Panc1 (cell line): ENCODE results near the gene TXLNA. TPM values are rescaled to one million over a fixed set of nuclear protein-coding genes. Genes with fewer than 3 reads are reported as not detected.
"Not testable (repeated sequence)": the region's sequence is repeated elsewhere in the genome, so short reads cannot be mapped to it uniquely, and the experiment has no call there.

Experiments
- ATAC-seq: fragments of 200-7000 bp; cut with Tn5 transposase; 2 replicates; pipeline ENCODE4 v1.9.1; 2020; ENCODE audit warnings: mild to moderate bottlenecking, moderate library complexity
- BruUV-seq: library from RNA; stranded (reverse); fragments of 400-500 nt; replicated peaks from 2 replicates; lab custom pipeline; 2021; lab: Mats Ljungman, UMichigan
- CTCF ChIA-PET: fragments of 300-600 bp; sonication (Branson Sonifier 250); formaldehyde crosslinking; loops from one replicate; lab custom pipeline; 2022; ENCODE audit warnings: antibody characterized with exemption; lab: Charles Lee
- POLR2A ChIA-PET: fragments of 300-600 bp; sonication (Branson Sonifier 250); formaldehyde crosslinking; loops from one replicate; lab custom pipeline; 2022; ENCODE audit warnings: antibody characterized with exemption; lab: Charles Lee
- DNase-seq: peaks from one replicate; pipeline ENCODE4 v3.0.0-alpha.2; 2010; ENCODE audit warnings: low read depth, low spot score
- H3K27ac ChIP-seq: 2 replicates; pipeline ENCODE4 v1.5.1; 2011; ENCODE audit warnings: mild to moderate bottlenecking, low read length, inconsistent platforms
- H3K27me3 ChIP-seq: fragments of 200-500 bp; sonication (Bioruptor generic); 2 replicates; pipeline ENCODE4 v1.6.0; 2014; ENCODE audit warnings: low read length, inconsistent platforms; ENCODE audit not compliant: control insufficient read depth, insufficient read depth
- H3K36me3 ChIP-seq: fragments of 200-500 bp; sonication (Bioruptor generic); 2 replicates; pipeline ENCODE4 v1.5.1; 2014; ENCODE audit warnings: inconsistent platforms, mild to moderate bottlenecking, low read length, moderate library complexity; ENCODE audit not compliant: control insufficient read depth, insufficient read depth
- H3K4me1 ChIP-seq: 2 replicates; pipeline ENCODE4 v1.5.1; 2011; ENCODE audit warnings: inconsistent platforms, mild to moderate bottlenecking, low read length, moderate library complexity; ENCODE audit not compliant: control insufficient read depth, insufficient read depth
- H3K4me3 ChIP-seq, 2 experiments: 2 replicates each; pipeline ENCODE4 v1.5.1; 2011 to 2012; ENCODE audit warnings: low read depth in 2 of 2, low read length in 2 of 2, mild to moderate bottlenecking in 2 of 2, inconsistent platforms in 1 of 2, moderate library complexity in 1 of 2
- H3K9me3 ChIP-seq: fragments of 200-500 bp; sonication (Bioruptor generic); 2 replicates; pipeline ENCODE4 v1.5.1; 2014; ENCODE audit warnings: low read depth, mild to moderate bottlenecking, inconsistent platforms, low read length, moderate library complexity; ENCODE audit not compliant: control insufficient read depth, insufficient read depth
- POLR2AphosphoS5 ChIP-seq: IDR thresholded peaks from 2 replicates; pipeline ENCODE4 v1.6.1; 2012; ENCODE audit warnings: mild to moderate bottlenecking, low read depth, low read length, moderate library complexity
- SIN3A ChIP-seq: IDR thresholded peaks from 2 replicates; pipeline ENCODE4 v1.6.1; 2012; ENCODE audit warnings: low read depth, mild to moderate bottlenecking, low read length, moderate library complexity, borderline replicate concordance; ENCODE audit not compliant: insufficient read depth
- TCF7L2 ChIP-seq: IDR thresholded peaks from 2 replicates; pipeline ENCODE4 v1.6.1; 2011; ENCODE audit warnings: mild to moderate bottlenecking, low read depth, low read length, inconsistent platforms
- in situ Hi-C: cut with HindIII; loops from 2 replicates; pipeline ENCODE4 v1.10.0; 2016; ENCODE audit warnings: low sequenced_read_pairs, low pct_unique_long_range_greater_than_20kb
- intact Hi-C: fragments of 100-400 bp; cut with micrococcal nuclease; formaldehyde crosslinking; loops from one replicate; pipeline ENCODE4 v1.10.0; 2022; ENCODE audit not compliant: unreplicated experiment
- total RNA-seq: library from RNA; stranded (reverse); gene quantifications from one replicate; pipeline ENCODE4 v1.2.1, GENCODE V29; 2021; ENCODE audit not compliant: unreplicated experiment
- TF ChIP-seq, protein P1 (sequence below), 2 experiments: IDR thresholded peaks; 2 replicates each; pipeline ENCODE4 v1.6.1; 2011 to 2012; ENCODE audit warnings: low read depth in 2 of 2, control low read depth in 1 of 2, low read length in 1 of 2, mild to moderate bottlenecking in 1 of 2, moderate library complexity in 1 of 2; ENCODE audit not compliant: insufficient read depth in 1 of 2
- TF ChIP-seq, protein P2 (sequence below): fragments of 450-650 bp; IDR thresholded peaks from 2 replicates; pipeline ENCODE4 v1.5.1; 2017; ENCODE audit warnings: mild to moderate bottlenecking

TXLNA gene
- total RNA-seq, 1 experiment from 2014 or later: 115 TPM

DNA sequence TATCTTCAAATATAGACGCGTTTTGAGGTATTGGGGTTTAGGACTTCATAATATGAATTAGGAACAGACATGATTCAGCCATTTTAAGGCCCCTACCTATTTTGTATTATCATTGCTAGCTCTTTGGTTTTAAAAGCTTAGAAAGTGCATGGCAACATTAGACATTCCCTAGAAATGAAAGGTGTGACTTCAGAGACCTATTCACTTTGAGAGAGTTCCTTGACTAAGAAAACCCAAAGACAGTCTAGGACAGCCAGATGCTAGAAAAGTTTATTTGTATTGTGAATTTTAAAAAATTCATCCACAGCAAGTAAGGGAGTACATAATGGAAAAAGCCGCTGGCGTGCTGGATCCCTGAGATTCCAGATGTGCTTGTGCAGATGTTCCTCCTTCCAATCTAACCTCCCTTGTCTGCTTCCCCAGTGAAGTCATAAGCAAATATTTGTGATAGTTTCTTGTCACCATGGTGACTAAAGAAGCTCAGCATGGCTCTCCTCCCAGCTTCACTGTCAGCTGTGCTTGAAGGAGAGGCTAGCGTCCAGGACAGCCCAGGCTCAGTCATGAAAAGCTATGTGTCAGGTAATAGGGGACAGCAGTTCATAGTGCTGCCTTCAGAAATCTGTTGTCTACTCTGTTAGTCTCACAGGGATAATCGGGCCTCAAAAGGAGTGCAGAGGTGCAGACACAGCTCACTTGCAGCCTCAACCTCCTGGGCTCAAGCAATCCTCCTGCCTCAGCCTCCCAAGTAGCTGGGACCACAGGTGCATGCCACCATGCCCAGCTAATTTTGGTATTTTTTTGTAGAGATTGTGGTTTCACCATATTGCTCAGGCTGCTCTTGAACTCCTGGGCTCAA is 36.8 kb upstream of the TXLNA start:
- peaks cover 53% of the 10 kb centered on the region for H3K4me1 ChIP-seq
- no peaks in the 10 kb centered on the region for H3K9me3 ChIP-seq
- ChIA-PET POLR2A (interaction anchor here (0.5 to 0.6 kb wide), 2 partner anchors 35 to 81 kb away, joined by 6 to 8 read pairs; partner anchors contain the start of gene KPNA6), CTCF (interaction anchor here (0.6 kb wide), 1 partner anchor 148 kb away, joined by 7 read pairs; no protein-coding TSS in a partner anchor)
- H3K36me3 ChIP-seq: no peaks in the 10 kb centered on the region
- peak; percentile 75 for ATAC-seq
- in situ Hi-C loops (no loop called here), intact Hi-C loops (no loop called here)
- no peaks in the 10 kb centered on the region for H3K27me3 ChIP-seq
- TF ChIP-seq SIN3A: no peak
- no peak for TF ChIP-seq TCF7L2
- TF ChIP-seq, protein P1, sequence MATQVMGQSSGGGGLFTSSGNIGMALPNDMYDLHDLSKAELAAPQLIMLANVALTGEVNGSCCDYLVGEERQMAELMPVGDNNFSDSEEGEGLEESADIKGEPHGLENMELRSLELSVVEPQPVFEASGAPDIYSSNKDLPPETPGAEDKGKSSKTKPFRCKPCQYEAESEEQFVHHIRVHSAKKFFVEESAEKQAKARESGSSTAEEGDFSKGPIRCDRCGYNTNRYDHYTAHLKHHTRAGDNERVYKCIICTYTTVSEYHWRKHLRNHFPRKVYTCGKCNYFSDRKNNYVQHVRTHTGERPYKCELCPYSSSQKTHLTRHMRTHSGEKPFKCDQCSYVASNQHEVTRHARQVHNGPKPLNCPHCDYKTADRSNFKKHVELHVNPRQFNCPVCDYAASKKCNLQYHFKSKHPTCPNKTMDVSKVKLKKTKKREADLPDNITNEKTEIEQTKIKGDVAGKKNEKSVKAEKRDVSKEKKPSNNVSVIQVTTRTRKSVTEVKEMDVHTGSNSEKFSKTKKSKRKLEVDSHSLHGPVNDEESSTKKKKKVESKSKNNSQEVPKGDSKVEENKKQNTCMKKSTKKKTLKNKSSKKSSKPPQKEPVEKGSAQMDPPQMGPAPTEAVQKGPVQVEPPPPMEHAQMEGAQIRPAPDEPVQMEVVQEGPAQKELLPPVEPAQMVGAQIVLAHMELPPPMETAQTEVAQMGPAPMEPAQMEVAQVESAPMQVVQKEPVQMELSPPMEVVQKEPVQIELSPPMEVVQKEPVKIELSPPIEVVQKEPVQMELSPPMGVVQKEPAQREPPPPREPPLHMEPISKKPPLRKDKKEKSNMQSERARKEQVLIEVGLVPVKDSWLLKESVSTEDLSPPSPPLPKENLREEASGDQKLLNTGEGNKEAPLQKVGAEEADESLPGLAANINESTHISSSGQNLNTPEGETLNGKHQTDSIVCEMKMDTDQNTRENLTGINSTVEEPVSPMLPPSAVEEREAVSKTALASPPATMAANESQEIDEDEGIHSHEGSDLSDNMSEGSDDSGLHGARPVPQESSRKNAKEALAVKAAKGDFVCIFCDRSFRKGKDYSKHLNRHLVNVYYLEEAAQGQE (IDR thresholded peaks at IDR 0.05; ENCODE audit: insufficient read depth in 1 of 2, low read depth in 2 of 2, low read length in 1 of 2): no peak
- TF ChIP-seq POLR2AphosphoS5: no peak
- TF ChIP-seq, protein P2, sequence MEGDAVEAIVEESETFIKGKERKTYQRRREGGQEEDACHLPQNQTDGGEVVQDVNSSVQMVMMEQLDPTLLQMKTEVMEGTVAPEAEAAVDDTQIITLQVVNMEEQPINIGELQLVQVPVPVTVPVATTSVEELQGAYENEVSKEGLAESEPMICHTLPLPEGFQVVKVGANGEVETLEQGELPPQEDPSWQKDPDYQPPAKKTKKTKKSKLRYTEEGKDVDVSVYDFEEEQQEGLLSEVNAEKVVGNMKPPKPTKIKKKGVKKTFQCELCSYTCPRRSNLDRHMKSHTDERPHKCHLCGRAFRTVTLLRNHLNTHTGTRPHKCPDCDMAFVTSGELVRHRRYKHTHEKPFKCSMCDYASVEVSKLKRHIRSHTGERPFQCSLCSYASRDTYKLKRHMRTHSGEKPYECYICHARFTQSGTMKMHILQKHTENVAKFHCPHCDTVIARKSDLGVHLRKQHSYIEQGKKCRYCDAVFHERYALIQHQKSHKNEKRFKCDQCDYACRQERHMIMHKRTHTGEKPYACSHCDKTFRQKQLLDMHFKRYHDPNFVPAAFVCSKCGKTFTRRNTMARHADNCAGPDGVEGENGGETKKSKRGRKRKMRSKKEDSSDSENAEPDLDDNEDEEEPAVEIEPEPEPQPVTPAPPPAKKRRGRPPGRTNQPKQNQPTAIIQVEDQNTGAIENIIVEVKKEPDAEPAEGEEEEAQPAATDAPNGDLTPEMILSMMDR: no peak
- no peak overlapping the region for H3K4me3 ChIP-seq
- H3K27ac ChIP-seq: peak overlapping the region; percentile 49
- peak; percentile 28 for DNase-seq
- BruUV-seq: no TSS peak

DNA sequence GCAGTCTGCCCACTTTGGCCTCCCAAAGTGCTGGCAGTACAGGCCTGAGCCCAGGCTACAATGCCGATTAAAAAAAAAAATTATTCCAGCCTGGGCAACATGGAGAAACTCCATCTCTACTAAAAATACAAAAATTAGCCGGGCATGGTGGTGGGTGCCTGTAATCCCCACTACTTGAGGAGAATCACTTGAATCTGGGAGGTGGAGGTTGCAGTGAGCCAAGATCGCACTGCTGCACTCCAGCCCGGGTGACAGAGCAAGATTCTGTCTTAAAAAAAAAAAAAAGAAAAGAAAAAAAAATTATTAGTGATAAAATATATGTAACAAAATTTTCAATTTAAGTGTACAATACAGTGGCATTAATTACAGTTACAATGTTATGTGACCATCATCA is 36.2 kb upstream of the TXLNA start:
- ATAC-seq, H3K9me3 ChIP-seq, CTCF ChIA-PET, DNase-seq, intact Hi-C loops, in situ Hi-C loops, H3K36me3 ChIP-seq, H3K27me3 ChIP-seq, H3K4me3 ChIP-seq, BruUV-seq: not testable (repeated sequence)
- Histone ChIP-seq H3K27ac (peak overlapping the region; percentile 49; the same call in 1 of the 2 replicates), H3K4me1 (peaks cover 53% of the 10 kb centered on the region)
- POLR2A ChIA-PET: interaction anchor here (0.5 kb wide), 1 partner anchor 36 kb away, joined by 6 read pairs; the partner anchor contains the start of gene KPNA6

DNA sequence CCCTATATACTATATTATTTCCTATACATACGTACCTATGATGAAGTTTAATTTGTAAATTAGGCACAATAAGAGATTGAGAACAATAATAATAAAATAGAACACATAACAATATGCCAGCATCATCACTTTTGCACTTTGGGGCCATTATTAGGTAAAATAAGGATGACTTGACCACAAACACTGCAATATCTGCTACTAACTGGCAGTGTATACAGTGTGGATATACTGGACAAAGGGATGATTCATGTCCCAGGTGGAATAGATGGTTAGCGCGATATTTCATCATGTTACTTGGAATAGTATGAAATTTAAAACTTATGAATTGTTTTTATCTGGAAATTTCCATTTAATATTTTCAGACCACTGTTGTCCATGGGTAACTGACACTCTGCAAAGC is 35.4 kb upstream of the TXLNA start:
- BruUV-seq: no TSS peak
- in situ Hi-C loops (no loop called here), intact Hi-C loops (no loop called here)
- Histone ChIP-seq H3K27me3 (no peaks in the 10 kb centered on the region), H3K9me3 (no peaks in the 10 kb centered on the region), H3K27ac (no peak overlapping the region), H3K36me3 (no peaks in the 10 kb centered on the region), H3K4me3 (no peak overlapping the region), H3K4me1 (peaks cover 46% of the 10 kb centered on the region)
- no peak for DNase-seq
- ChIA-PET CTCF (no interaction called here), POLR2A (no interaction called here)
- no peak for TF ChIP-seq SIN3A
- TF ChIP-seq, protein P2: no peak
- TF ChIP-seq TCF7L2: no peak
- TF ChIP-seq, protein P1 (IDR thresholded peaks at IDR 0.05; ENCODE audit: insufficient read depth in 1 of 2, low read depth in 2 of 2, low read length in 1 of 2): no peak
- TF ChIP-seq POLR2AphosphoS5: no peak
- ATAC-seq: no peak
